Esophagus muscularis mucosa (tissue), 4 donors: ENCODE measurements around the gene CEPT1. TPM values are rescaled to one million over a fixed set of nuclear protein-coding genes. Genes with fewer than 3 reads are reported as not detected.

Experiments used
- DNase-seq: peaks from one replicate; pipeline ENCODE4 v3.0.0-alpha.2; 2017; ENCODE audit errors: extremely low spot score
- H3K27ac ChIP-seq, 4 donors: fragments of 200-600 bp; sonication (generic); replicated peaks in 1 of 4; 1 replicate in 3 of 4; 2 replicates in 1 of 4; pipeline ENCODE4 v1.5.1; 2016 to 2019; ENCODE audit warnings: mild to moderate bottlenecking in 1 of 4
- H3K27me3 ChIP-seq, 4 donors: fragments of 200-600 bp; sonication (generic); one replicate each; pipeline versions ENCODE4 v1.5.1 to v1.6.0; 2016 to 2019
- H3K36me3 ChIP-seq, 4 donors: fragments of 200-600 bp; sonication (generic); one replicate each; pipeline ENCODE4 v1.5.1; 2016 to 2019
- H3K4me1 ChIP-seq, 4 donors: fragments of 200-600 bp; sonication (generic); one replicate each; pipeline ENCODE4 v1.5.1; 2016 to 2019
- H3K4me3 ChIP-seq, 4 donors: fragments of 200-600 bp; sonication (generic); 1 replicate in 2 of 4; 2 replicates in 2 of 4; pipeline ENCODE4 v1.5.1; 2016 to 2019; ENCODE audit warnings: mild to moderate bottlenecking in 4 of 4, moderate library complexity in 1 of 4
- H3K9me3 ChIP-seq, 4 donors: fragments of 200-600 bp; sonication (generic); 1 replicate in 3 of 4; 2 replicates in 1 of 4; pipeline ENCODE4 v1.5.1; 2016 to 2019
- EP300 ChIP-seq: sonication (generic); formaldehyde crosslinking; IDR thresholded peaks from one replicate; pipeline ENCODE4 v1.6.1; 2017; ENCODE audit warnings: antibody characterized with exemption
- POLR2A ChIP-seq: fragments of 450-650 bp; IDR thresholded peaks from one replicate; pipeline ENCODE4 v1.6.1; 2017; ENCODE audit warnings: antibody characterized with exemption, moderate library complexity, mild to moderate bottlenecking, low read depth
- POLR2AphosphoS5 ChIP-seq, 2 donors: sonication (generic); formaldehyde crosslinking; IDR thresholded peaks; one replicate each; pipeline ENCODE4 v1.6.1; 2017; ENCODE audit warnings: antibody characterized with exemption in 2 of 2
- WGBS: methylation state at CpG from one replicate; pipeline ENCODE4 v1.1.5; 2018; 5-methylcytosine and 5-hydroxymethylcytosine counted together
- intact Hi-C: fragments of 100-400 bp; cut with DNase I; formaldehyde crosslinking; loops from one replicate; pipeline ENCODE4 v1.15.1; 2023
- total RNA-seq, 4 donors: library from RNA; depleted of rRNA; stranded (reverse); fragments of >200 nt; gene quantifications; one replicate each; pipeline versions ENCODE4 v1.1.0 to v1.2.1, GENCODE V29; 2016
- TF ChIP-seq, protein P1 (sequence below), 3 experiments: fragments of 200-600 bp in 2 of 3; fragments of 450-650 bp in 1 of 3; sonication (generic) in 2 of 3; IDR thresholded peaks; one replicate each; pipeline ENCODE4 v1.5.1; 2017 to 2019; ENCODE audit warnings: antibody characterized with exemption in 3 of 3, mild to moderate bottlenecking in 2 of 3, moderate library complexity in 1 of 3

Gene CEPT1
- total RNA-seq, 4 donors from 2014 or later: 20.2 to 27.0 (median 23.7) TPM

DNA sequence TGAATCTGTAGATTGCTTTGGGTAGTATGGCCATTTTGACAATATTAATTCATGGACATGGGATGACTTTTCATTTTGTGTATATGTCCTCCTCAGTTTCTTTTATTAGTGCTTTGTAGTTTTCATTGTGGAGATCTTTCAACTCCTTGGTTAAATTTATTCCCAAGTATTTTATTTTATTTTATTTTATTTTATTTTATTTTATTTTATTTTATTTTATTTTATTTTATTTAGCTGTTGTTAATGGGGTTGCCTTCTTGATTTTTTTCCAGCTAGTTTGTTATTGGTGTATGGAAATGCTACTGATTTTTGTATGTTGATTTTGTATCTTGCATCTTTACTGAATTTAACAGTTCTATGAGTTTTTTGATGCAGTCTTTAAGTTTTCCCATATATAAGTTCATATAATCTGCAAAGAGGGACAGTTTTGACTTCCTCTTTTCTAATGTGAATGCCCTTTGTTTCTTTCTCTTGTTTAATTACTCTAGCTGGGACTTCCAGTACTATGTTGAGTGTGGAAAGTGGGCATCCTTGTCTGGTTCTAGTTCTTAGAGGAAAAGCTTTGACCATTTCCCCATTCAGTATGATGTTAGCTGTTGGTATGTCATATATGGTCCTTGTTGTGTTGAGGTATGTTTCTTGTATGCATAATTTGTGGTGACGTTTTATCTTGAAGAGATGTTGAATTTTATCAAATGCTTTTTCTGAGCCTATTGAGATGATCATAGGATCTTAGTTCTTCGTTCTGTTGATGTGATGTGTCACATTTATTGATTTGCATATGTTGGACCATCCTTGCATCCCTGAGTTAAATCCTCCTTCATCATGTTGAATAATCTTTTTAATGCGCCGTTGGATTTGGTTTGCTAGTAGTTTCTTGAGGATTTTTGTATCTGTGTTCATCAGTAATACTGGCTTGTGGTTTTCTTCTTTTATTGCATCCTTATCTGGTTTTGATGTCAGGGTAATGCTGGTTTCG is 14.3 kb downstream of the CEPT1 start:
- intact Hi-C loops: no loop called here
- 98% methylated on average over 5 of the region's 5 CpGs for WGBS
- no peak for DNase-seq
- Histone ChIP-seq H3K9me3 (no peaks in the 10 kb centered on the region), H3K27me3 (no peaks in the 10 kb centered on the region), H3K36me3 (peaks cover 8 to 67% (median 35%) of the 10 kb centered on the region in 4 donors), H3K4me1 (peaks cover 0 to 4% (median 0%) of the 10 kb centered on the region in 4 donors), H3K4me3 (no peak overlapping the region), H3K27ac (no peak overlapping the region)
- no peak for TF ChIP-seq POLR2A
- TF ChIP-seq POLR2AphosphoS5 (IDR thresholded peaks at IDR 0.05): no peak
- TF ChIP-seq EP300: no peak
- TF ChIP-seq, protein P1, sequence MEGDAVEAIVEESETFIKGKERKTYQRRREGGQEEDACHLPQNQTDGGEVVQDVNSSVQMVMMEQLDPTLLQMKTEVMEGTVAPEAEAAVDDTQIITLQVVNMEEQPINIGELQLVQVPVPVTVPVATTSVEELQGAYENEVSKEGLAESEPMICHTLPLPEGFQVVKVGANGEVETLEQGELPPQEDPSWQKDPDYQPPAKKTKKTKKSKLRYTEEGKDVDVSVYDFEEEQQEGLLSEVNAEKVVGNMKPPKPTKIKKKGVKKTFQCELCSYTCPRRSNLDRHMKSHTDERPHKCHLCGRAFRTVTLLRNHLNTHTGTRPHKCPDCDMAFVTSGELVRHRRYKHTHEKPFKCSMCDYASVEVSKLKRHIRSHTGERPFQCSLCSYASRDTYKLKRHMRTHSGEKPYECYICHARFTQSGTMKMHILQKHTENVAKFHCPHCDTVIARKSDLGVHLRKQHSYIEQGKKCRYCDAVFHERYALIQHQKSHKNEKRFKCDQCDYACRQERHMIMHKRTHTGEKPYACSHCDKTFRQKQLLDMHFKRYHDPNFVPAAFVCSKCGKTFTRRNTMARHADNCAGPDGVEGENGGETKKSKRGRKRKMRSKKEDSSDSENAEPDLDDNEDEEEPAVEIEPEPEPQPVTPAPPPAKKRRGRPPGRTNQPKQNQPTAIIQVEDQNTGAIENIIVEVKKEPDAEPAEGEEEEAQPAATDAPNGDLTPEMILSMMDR (IDR thresholded peaks at IDR 0.05): no peak

DNA sequence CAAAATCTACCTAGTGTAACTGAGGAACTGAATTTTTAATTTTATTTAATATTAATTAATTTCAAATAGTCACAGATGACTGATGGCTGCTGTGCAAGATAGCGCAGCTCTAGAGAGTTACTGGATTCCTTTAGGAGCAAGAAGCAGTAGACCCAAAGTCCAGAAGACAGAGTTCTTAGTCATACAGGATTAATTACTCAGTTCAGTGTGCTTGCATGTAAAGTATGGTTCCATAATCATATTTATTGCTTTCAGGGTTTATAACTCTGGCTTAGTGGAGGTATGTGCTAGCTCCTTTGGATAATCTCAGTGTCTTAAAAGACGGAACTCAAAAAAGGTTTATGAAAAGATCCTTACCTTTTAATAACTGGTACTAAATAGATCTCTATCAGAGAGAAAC is 17.4 kb downstream of the CEPT1 start:
- no peaks in the 10 kb centered on the region for H3K9me3 ChIP-seq
- H3K4me3 ChIP-seq: no peak overlapping the region
- no peak for DNase-seq
- no peak overlapping the region for H3K27ac ChIP-seq
- WGBS: 92% methylated on average over 2 of the region's 2 CpGs
- intact Hi-C loops: no loop called here
- H3K36me3 ChIP-seq: peaks cover 8 to 59% (median 34%) of the 10 kb centered on the region in 4 donors
- TF ChIP-seq POLR2AphosphoS5 (IDR thresholded peaks at IDR 0.05): no peak
- TF ChIP-seq, protein P1 (IDR thresholded peaks at IDR 0.05): no peak
- no peak for TF ChIP-seq EP300
- TF ChIP-seq POLR2A: no peak
- H3K27me3 ChIP-seq: no peaks in the 10 kb centered on the region
- H3K4me1 ChIP-seq: peaks cover 0 to 4% (median 0%) of the 10 kb centered on the region in 4 donors

DNA sequence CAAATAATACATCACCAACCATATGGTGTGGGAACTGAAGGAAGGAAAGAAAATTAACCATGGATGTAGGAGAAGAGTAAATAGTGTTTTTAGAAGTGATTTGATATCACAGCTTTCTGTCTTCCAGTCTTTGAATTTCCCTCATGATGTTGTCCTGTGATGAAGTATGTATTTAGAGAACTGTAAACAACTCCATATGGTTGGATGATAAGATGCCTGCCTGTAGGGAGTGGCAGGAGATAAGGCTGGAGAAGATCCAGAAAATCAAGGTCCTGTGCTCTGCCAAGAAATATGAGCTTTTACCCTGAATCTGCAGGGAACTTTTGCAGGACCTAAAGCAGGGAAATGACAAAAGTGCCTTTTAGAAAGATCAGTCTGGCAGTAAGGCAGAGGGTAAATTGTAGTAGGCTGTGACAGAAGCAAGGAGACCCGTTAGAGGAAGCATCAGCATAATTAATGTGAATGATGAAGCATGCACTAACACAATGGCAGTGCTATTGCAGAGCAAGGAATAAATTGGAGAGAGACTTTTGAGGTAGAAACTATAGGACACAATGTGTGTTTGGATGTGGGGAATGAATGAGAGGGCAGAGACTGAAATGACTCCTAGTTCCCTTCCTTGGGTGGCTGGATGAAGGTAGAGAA is 21.9 kb downstream of the CEPT1 start:
- TF ChIP-seq POLR2AphosphoS5 (IDR thresholded peaks at IDR 0.05): no peak
- TF ChIP-seq EP300: no peak
- no peak for TF ChIP-seq POLR2A
- TF ChIP-seq, protein P1 (IDR thresholded peaks at IDR 0.05): no peak
- intact Hi-C loops: no loop called here
- Histone ChIP-seq H3K27ac (no peak overlapping the region), H3K27me3 (no peaks in the 10 kb centered on the region), H3K4me1 (no peaks in the 10 kb centered on the region), H3K36me3 (peaks cover 0 to 45% (median 24%) of the 10 kb centered on the region in 4 donors), H3K4me3 (no peak overlapping the region), H3K9me3 (no peaks in the 10 kb centered on the region)
- WGBS: 83% methylated on average over 1 of the region's 1 CpG
- DNase-seq: no peak

DNA sequence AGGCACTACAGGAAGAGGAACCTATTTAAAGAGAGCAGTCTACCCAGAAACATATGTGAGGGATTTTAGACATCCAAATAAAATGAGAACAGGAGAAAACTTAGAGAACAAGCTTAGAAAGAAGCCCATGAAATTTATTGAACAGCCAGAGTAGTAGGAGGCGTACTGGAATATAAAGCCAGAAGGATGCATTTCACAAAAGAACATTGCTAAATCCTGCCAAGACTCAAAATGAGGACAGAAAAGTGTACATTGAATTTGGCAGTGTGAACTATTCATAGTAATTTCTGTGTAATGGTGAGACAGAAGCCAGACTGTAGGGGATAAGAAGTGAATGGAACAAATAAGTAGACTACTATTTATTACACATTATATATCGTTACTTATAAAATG is 22.5 kb downstream of the CEPT1 start:
- intact Hi-C loops: no loop called here
- Histone ChIP-seq H3K4me1 (no peaks in the 10 kb centered on the region), H3K27ac (no peak overlapping the region), H3K27me3 (no peaks in the 10 kb centered on the region), H3K9me3 (no peaks in the 10 kb centered on the region), H3K4me3 (no peak overlapping the region), H3K36me3 (peaks cover 0 to 41% (median 22%) of the 10 kb centered on the region in 4 donors)
- TF ChIP-seq POLR2A (no peak), POLR2AphosphoS5 (IDR thresholded peaks at IDR 0.05) (no peak)
- TF ChIP-seq, protein P1 (IDR thresholded peaks at IDR 0.05): no peak
- no peak for DNase-seq
- 89% methylated on average over 2 of the region's 2 CpGs for WGBS
